NCI-H510A treated with DMSO at 0.1 percent for 48 hours (cell line): ENCODE data around the gene IL23R.
A peak's percentile ranks its signal among the peaks of the same experiment; 100 is the strongest.

Experiments used
- DNase-seq: peaks from one replicate; lab custom pipeline; 2025; lab: John Stamatoyannopoulos, UW

Gene IL23R

GRCh38 chr1:67306547-67306946, 140.3 kb downstream of the IL23R start:
- no peak for DNase-seq

GRCh38 chr1:67307251-67308060, 141.2 kb downstream of the IL23R start, which contains the start of gene IL12RB2:
Gene IL12RB2 (plus strand): TSS chr1:67307873. CDS start chr1:67320369, 12,496 bp downstream.
- DNase-seq = peak; percentile 54

GRCh38 chr1:67308136-67308535, 141.9 kb downstream of the IL23R start:
- no peak for DNase-seq
